Stimulated activated CD8-positive, alpha-beta memory T cell treated with anti-CD3 and anti-CD28 coated beads, Interleukin-12 subunit alpha, Interleukin-12 subunit beta, amount 100 ng/mL, for 24 hours (primary cell): ENCODE results near the gene TENM4.

Experiments used
- DNase-seq: peaks from one replicate; pipeline ENCODE4 v3.0.0-alpha.2; 2020; ENCODE audit errors: extremely low read depth

The TENM4 gene

DNA sequence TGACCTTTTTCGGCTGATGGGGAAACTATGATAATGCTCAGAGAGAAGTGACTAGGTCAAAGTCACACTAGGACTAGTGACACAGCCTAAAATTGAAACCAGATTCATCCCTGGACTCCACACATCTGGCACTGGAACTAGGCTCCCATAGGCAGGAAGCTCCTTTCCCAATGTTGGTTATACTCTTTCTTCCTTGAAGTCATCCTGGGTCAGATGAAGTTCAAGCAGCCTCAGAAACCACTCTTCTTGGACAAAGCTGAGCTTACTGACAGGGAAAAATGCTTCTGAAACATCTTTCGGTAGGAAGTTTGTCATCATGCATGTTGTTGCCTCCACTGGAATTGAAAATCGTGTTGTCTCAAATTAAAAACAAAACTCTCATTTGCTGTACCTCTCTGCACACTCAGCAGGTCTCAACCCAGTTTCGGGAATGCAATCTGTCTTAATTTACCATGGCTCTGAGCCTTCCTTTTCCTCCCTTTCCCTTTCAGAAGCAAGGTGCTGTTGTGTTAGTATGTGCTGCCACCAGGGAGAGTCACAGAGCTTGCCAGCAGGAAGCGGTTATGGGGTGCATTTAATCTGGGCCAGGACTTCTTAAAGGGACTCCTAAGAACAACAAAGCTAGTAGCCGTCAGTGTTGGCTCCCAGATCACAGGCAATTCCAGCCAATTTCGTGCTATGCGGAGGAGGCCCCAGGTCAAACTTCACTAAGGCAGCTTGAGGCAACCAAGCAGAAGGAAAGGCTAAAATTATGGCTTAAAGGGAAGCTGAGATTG is 384.8 kb downstream of the TENM4 start:
- no peak for DNase-seq

DNA sequence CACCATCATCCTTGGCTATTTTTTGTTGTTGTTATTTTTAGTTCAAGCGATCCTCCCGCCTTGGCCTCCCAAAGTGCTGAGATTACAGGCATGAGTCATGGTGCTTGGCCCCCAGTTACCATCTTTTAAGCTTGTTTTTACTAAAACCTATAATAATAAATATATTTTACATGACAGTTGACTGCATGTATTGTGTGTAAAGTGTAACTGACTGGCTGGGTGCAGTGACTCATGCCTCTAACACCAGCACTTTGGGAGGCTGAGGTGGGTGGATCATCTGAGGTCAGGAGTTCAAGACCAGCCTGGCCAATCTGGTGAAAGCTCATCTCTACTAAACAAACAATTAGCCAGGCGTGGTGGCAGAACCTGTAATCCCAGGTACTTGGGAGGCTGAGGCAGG is 386.2 kb downstream of the TENM4 start:
- DNase-seq, result no peak

DNA sequence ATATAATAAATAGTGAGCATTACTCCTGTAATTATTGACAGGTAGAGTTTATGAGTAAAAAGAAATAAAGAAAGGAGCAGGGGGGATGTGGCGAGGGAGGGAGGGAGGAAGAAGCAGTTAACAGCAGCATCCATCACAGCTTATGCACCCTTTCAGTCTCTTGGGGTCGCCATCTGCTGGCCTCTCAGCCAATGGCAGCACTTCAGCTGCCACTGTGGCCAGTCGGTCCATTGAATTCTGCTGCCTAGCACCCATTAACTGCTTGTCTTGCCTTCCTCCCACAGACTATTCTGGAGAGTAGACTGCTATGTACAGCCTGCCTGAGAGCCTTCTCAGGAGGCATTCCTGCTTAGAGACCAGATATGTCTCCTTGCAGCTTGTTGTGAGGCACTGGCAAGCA is 388.3 kb downstream of the TENM4 start:
- DNase-seq, result no peak

DNA sequence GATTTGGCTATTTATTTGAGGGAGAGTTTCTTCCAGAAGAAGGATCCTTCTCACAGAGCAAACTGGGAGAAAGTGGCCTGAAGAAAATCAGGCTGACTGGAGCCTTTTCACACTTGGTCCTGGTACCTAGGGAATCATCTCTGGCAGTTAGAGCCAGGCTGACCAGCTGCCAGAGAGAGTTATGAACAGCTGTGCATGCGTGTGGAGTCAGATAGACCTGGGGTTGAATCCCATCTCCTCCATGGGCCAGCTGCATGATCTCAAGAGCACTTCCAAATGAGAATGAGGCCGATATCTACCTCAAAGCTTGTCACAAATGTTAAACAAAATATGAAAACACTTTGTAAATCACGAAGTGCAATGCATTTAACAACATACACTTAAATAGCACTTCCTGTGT is 390.0 kb downstream of the TENM4 start:
- no peak for DNase-seq

DNA sequence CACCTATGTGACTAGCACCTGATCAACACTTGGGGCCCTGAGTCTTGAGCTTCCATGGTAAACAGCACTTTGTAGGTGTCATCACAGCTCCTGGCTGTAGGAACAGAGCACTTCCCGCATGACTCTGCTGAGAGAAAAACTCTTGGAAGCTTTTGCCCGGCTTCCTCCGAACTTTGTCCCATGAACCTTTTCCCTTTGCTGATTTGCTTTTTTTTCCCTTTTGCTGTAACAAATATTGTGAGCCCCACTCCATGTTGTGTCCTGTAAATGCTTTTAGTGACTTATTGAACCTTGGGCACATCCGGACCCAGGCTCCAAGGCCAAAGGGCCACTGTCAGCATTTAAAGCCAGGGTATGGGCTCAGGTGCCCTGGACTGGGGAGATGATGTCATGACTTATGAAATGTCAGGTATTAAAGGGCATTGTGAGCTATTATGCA is 391.1 kb downstream of the TENM4 start:
- no peak for DNase-seq

DNA sequence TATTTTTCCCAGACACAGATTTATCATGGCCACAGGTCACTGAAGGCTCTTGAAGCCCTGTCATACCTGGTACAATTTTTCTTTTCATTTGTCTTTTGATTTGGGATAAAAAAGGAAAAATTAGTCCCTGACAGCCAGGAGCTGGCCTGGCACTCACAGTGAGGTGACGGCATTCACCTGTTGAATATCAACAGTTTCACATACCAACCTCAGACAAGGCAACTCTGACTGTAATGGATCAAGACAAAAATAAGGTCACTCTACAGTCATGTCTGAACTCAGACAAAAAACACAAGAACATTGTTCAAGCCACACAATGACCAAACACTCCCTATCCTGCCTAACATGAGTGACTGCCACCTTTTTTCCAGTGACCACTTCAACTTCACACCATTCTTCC is 392.9 kb downstream of the TENM4 start:
- no peak for DNase-seq

DNA sequence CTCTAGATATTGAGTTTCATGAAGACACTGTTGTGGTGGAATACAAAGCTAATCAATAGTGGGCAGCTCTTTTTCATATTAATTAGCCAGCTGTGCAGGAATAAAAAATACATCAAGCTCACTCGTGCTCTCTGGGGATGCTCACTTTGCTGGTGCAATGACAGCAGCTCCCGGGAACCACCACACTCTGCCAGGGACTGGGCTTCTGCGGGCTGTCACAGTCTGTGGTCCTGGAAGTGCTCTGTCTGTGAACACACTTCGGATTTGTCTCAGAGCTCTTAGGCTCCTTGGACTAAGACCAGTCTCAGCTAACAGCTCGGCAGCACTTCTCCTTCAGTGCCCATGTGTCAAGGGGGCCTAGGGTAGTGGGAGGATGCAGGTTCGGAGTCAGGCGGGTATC is 393.5 kb downstream of the TENM4 start:
- DNase-seq, result no peak

DNA sequence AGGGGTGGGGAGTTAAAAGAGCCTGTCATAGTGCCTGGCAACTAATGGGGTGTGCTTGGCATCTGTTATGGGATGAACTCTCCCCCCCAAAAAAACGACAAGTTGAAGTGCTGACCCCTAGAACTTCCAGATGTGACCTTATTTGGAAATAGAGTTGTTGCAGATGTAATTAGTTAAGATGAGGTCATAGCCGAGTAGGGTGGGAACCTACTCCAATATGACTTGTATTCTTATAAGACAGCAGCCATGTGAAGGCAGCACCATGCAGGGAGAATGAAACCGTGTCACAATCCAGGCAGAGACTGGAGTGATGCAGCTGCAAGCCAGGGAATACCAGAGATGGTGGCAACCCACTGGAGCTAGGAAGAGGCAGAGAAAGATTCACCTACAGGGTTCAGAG is 394.5 kb downstream of the TENM4 start:
- no peak for DNase-seq

DNA sequence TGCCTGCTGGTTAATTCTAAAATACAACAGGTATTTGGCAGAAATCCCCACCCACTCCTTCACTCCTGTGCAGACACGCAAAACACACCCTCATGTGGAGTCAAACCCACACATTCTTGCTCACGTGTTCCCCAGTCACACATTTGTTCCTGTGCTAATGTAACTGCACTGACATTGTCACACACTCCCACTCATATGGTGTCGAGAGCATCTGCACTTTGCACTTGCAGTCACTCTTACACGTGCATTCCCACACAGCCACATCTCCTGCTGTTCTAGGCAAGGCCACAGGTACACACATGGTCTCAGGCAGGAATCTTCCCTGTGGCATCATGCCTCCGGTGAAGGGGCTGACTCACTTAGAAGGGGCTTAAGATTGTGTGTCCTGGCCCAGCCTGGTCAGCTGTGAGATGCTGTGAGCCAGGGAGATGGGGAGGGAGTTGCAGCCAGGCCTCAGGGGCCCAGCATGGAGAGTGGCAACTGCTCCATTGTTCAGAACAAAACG is 395.0 kb downstream of the TENM4 start:
- DNase-seq, result no peak

DNA sequence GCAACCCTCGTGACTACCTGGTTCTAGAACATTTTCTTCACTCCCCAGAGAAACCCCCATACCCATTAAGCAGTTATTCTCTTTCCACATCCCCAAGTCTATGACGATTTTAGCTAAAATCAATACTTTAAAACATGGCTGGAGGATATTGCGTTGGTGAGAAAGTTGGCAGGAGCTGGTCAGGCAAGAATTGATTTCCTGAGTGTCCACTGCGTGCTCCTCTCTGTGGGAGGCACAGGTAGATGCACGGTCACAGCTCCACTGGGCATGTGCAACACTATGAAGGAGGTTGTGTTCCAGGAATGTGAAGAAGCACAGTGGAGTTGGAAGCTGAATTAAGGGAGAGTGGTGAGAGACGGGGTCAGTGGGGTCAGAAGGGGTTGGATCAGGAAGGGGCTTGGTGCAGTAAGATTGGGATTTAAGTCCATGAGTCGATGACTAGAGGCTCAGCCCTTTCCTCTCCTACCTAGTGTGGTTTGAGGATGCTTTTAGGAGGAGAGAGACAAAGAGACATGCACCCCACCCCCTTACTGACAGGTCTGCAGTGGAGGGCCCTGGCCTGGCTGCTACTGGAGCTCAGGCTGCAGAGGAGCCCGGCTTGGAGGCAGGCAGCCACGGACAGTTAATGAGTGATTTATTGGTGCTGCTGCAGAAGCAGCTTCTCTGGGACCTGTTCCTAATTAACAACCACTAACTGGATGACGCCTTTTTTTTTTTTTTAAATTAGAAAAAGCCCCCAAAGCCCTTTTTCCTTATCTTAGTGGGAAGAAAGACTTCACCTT is 395.6 kb downstream of the TENM4 start:
- no peak for DNase-seq

DNA sequence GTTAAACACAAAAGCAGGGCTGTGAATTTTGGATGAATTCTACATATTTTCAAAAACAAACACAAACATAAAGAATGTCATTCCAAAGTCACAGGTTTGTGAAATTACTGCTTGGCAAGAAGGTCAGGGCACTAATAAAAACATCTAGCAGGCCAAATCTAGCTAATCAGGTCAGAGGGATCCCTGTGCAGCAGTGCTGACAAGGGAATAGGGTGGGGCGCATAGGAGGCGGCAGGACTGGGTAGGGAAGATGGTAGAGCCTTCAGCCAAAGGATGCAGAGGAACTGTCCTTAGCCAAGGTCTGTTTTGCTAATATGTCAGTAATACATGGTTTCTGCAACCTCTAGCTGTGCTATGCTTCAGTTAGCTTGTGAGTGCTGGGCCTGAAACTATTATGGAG is 396.6 kb downstream of the TENM4 start:
- no peak for DNase-seq

DNA sequence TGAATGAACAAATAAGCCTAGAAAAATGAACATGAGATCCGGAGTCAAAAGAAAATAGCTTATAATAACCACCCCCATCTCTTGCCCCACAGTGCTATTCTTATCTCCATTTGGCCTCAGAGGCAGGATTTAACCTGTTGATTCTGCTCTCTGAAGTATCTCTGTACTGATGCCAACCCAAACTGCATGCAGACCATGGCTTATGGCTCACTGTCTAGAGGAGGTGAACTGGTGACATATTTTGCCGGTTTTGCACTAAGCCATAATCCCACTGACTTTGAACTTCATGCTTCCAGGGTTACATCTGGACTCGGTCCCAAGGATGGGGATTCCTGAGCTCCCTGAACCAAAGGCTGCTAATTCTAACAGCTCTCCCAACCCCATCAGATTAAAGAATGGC is 397.1 kb downstream of the TENM4 start:
- no peak for DNase-seq

DNA sequence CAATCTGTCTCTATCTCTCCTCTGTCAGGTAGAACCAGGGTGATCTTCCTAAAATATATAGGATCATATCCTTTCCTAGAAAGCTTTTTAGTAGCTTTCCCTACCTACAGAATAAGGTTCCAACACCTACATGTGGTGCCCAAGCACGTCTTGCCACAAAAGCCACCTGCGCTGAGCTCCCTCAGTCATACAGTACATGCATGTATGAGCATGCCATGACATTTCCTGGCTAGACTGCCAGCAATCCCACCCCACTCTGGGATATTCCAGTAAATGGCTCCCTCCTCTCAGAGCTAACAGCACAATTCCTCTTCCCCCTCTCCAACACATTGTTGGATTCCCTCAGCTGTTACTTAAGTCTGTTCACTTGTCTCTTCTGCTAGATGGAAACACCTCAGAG is 398.0 kb downstream of the TENM4 start:
- no peak for DNase-seq

DNA sequence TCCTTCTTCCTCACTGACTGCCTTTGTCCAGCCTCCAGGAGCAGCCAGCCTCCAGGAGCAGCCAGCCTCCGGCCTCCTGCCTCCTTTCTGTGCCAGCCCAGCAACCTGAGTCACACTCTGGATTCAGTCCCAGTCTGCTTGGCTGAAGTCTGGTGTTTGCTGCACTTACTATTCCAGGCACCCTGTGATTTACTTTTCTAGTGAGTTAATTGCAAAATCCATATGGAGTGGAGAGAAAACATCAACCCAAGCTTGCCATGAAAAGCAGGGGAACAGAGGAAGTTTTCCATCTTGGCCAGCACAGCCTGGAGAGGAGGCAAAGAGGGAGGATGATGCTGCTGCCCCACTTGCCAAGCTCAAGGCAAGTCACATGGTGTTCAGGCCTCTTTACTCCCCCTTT is 400.5 kb downstream of the TENM4 start:
- no peak for DNase-seq

DNA sequence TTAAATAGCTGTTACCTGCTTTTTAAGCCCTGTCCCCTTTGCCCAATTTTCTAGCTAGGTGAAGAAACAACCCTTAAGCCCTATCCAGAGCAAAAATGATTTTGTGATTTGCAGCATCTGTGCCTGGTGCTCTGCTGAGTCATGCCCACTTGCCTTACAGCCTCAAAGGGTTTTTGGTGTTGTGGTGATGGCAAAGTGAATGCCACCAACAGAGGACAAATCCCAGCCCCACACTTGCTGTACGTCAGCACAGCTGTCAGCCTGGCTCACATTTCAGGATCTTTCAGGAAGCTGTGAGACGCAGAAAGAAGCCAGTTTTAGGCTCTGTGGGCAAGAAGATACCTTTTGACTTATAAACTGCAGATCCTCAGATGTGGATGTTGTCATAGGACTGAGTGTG is 401.7 kb downstream of the TENM4 start:
- DNase-seq, result no peak

DNA sequence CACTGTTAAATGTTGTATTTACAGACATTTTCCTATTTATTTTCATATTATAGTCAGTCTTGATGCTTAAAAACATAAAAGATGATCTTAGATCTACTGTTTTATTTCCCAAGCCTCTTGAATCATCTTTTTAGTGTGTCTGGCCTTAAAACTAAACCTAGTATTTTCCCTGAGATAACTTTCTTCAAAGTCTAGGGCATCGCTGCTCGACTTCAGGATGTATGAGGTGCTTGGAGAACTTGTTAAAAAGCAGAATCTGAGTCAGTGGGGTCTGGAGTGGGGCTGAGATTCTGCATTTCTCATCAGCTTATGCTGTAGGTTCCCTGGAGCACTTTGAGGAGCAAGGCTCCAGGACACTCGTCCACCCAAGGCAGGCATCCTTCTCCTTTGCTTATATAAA is 404.9 kb downstream of the TENM4 start:
- no peak for DNase-seq

DNA sequence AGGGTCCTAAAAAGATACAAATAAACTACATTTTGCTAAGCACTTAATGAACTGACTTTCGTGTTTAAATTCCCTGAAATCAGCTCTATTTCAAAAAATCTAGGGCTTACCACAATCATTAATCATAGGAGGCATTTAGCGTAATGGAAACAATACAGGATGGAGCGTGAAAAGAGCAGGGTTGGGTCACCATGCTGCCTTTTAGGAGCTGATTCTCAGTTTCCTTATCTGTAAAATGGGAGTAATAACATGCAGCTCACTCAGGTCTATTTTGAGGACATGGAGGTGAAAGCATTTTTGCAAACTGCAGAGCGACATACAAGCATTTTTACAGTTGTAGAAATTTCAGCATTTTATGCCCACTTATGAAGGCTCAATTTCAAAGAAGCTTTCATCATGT is 407.0 kb downstream of the TENM4 start:
- no peak for DNase-seq

DNA sequence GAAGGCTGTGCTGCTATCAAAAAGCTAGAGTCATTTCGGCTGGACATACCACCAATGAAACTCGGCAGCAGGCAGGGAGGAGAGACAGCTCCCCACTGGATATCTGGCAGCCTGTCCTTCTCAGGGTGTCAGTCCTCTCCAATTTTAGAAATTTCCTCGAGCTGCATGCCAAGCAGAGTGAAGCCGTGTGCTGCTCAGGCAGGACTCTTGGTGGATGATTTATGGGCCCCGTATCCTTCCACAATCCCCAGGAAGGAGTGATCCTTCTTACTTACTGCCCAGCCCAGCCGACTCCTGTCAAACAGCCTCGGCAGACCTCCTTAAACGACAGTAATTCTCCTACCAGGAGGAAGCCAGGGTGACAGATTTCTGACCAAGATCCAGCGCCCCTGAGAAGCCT is 410.4 kb downstream of the TENM4 start:
- no peak for DNase-seq

DNA sequence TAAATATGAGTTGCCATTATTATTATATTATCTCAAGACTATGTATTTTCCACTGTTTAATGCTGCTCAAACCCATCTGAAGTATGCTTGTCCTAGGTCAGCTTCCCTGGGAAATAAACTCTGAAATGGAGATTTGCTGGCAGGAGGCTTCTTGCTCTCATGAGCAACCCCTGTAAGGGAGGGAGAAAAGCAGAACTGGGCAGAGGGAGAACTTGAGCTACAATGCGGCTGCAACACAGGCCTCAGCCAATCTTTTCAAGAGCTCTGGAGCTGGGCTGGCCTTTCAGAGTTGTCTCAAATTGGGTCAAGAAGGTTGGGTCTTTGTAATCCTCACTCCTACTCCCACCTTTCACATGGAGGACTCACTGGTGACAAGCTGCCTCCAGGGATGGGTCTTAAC is 412.6 kb downstream of the TENM4 start:
- no peak for DNase-seq

DNA sequence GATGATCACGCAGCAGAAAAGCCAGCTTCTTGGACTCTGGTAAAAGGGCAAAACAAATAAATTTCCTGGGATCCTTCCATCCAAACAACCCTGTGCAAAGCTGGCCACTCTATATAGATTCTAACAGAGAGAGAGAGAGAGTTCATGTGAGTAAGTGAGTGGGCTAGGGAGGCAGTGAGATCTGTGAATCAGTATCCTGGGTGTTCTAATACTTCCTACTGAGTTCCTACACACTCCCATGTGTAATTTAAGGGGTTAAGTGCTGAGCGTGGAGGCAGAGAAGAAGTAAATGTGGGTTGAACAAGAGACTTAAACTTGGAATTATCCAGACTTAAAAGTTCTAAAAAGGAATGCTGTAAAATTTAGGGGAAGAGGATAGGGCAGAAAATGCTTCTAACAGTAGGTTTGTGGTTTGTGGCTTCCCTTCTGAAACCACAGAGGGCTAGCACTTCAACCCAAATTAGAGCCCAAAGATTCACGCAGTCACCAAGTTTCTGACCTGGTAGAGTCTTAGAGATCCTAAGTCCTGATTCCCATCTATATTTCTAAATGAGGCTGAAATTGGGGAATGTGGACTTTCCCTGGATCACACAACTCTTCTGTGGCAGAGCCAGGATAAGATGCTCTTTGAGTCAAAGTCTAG is 413.9 kb downstream of the TENM4 start:
- DNase-seq, result no peak

DNA sequence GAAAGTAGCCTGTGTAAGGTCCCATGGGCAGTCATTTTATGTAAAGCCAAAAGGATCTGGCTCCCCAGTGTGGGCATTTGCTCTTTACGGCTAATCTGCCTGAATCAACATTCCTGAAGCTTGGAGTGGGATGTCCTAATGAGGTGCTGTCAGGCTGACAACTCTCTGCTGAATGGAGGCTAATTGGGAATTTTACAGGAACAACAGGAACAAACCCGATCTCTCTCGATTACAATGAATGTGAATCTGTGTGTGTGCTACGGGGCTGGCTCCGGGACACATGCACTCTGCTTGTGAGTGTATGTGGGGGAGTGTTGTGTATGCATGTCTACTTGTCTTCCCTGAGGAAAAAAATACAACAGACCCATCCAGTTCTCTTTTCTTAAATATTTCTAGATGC is 415.2 kb downstream of the TENM4 start:
- DNase-seq, result no peak

DNA sequence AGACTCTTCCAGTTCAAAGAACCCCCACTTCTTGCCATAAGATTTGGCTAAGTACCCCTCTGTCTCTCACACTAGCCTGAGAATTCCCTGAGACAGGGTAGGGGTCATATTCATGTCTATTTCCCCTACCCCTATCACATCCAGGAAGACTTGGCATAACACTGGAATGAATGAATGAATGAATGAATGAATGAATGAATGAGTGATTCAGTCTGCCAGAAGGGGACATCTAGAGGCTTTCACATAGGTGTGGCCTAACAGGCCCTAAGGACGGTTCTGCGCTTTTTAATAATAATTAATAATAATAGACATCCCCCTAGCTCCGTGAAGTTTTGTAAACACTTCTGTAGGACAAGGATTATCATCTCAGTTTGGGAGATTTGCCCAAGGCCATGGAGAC is 415.7 kb downstream of the TENM4 start:
- no peak for DNase-seq

DNA sequence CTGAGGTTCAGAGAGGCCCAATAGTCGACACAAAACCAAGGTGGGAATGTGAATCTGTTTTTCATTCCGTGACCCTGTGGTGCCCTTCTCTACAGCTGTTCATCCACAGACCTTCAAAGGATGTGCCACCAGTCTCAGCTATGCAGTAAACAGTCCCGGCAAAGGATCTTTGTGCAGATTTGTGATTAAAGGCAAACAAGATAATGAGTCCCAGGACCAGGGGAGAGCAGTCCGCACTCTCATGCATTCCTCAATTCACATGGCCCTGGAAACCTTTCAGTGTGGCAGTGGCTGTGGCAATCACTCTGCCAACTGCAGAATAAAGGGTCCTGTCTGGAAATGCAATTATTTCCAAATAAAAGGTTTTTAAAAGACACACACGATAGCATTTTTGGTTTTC is 418.6 kb downstream of the TENM4 start:
- DNase-seq, result no peak
